HG03108 (cell line): ENCODE data around the gene AGL.
A peak's percentile ranks its signal among the peaks of the same experiment; 100 is the strongest.
"Not testable (repeated sequence)": the region's sequence is repeated elsewhere in the genome, so short reads cannot be mapped to it uniquely, and the experiment has no call there.

Source experiments
- ATAC-seq: cut with Tn5 transposase; IDR thresholded peaks from one replicate; pipeline ENCODE4 v1.9.1; 2021; ENCODE audit warnings: moderate library complexity; ENCODE audit not compliant: unreplicated experiment

Gene AGL

GRCh38 chr1:99849744-99850458 lies at the start of gene AGL:
AGL (plus strand) TSS chr1:99850361; CDS start chr1:99851043, 682 bp downstream.
- peak; percentile 99 for ATAC-seq

DNA sequence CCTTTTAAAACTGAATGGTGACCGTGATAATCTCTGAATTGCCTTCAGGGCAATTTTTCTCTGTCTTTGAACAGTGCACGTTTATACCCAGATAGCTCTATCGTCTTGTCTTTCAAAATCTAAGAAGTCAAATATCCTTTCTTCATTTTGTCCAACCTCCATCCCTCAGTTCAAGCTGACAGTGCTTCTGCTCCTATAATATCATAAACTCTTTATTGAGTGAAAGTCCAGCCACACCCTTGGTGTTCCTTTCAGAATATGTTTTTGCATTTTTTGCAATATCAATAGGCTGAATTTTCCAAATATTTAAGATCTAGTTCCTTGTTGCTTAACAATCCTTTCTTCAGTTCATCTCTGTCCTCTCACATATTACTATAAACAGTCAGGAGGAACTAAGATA lies 48.6 kb upstream of the AGL start:
- ATAC-seq: no peak

DNA sequence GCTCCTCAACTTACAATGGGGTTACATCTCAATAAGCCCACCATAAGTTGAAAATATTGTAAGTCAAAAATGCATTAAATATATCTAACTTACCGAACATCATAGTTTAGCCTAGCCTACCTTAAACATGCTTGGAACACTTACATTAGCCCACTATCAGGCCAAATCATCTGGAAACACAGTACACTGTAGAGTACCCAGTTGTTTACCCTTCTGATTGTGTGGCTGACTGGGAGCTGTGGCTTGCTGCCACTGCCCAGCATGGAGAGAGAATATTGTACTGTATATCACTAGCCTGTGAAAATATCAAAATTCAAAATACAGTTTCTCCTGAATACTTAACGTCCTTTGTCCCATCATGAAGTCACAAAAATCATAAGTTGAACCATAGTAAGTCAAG lies 43.3 kb upstream of the AGL start:
- ATAC-seq: no peak

DNA sequence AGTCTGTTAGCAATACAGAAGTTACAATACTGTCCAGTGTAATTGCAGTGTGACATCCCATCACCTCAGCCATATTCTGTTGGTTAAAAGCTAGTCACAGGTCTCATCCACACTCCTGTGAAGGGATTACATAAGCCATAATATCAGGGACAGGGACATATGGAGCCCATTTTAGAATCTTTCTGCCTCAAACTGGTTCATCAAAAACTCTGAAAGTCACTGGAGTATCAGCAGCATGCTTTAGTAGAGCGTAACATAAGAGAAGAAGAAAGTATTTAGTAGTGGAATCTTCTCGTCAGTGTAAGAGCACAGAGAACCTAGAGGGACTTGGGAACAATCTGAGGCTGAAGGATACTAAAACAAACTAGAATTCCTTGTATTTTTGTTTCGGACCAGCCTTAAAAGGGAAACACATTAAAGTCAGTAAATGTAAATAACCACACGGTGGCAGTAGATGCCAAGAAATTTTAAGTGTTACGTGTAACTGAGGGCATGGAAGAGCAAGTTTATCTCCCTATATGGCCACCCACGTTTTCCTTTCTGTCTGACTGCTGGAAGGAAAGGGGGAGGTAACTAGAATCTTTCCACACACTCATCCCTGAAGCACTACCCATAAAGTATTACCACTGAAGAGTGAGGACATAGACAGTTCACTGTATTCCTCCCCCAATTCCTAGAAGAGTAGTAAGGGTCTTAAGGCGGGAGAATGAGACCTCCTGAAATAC lies 41.6 kb upstream of the AGL start:
- peak; percentile 84 for ATAC-seq

DNA sequence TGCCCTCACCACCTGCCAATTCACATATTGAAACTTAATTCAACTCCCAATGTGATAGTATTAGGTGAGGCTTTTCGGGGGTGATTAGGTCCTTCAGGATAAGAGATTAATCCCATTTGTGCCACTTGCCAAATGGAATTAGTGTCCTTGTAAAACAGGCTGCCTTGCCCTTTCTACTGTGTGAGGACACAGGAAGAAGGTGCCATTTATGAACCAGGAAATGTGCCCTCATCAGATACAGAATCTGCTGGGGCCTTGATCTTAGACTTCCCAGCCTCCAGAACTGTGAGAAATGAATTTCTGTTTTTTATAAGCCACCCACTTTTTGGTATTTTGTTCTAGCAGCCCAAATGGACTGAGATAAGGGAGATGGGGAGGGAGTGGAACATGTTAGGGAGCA lies 39.1 kb upstream of the AGL start:
- ATAC-seq: no peak

DNA sequence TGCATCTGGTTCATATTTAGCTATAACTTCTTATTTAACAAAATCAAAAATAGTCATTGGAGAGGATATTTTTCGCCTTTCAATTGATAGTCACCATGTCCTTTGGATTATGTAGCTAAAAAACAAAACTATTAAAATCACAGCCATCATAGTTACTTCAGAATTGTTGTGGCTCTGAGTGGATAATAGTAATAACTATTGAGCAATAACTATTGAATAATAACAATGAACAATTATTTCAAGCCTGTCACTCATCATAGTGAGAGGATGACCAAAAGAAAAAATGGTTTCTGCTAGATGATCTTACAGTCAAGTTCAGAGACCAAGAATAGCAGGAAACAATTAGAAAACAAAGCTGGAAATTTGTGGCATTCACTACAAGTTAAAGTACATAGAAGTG lies 38.4 kb upstream of the AGL start:
- no peak for ATAC-seq

DNA sequence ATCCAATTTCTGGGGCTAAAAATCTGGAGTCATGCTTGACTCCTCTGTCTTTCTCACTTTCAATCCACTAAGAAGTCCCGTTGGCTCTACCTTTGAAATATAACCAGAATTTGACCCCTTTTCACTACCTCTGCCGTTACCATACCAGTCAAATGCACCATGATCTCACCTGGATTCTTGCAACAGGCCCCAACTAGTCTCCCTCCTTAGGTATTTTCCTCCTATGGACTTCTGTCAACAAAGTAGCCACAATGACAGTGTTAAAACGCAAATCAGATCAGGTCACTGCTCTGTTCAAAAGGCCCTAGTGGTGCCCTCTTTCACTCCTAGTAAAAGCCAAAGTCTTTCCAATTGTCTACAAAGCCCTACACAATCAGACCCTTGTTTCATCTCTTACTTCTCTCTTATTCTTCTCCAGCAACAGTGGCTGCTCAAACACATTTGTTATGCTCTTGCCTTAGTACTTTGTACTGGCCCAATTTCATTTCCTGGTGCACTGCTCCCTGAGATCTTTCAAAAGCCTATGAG lies 35.7 kb upstream of the AGL start:
- ATAC-seq: no peak

DNA sequence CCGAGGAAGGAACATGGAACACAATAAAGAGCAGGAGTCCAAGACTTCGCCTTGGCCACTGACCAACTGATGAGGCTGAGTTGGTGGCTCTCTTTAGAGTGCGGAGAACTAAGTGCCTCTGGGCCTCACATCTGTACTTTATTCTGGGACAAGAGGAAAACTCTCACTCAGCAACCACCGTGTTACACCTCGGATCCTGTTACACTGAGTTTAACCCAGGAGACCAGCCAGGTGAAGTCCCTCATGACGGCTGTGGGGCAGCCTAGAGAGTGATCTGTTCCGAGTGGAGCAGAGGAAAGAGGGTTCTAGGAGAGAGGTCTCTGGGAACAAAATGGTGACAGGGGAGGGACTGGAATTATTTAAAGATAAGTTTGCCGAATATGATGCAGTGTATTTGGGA lies 33.5 kb upstream of the AGL start:
- no peak for ATAC-seq

DNA sequence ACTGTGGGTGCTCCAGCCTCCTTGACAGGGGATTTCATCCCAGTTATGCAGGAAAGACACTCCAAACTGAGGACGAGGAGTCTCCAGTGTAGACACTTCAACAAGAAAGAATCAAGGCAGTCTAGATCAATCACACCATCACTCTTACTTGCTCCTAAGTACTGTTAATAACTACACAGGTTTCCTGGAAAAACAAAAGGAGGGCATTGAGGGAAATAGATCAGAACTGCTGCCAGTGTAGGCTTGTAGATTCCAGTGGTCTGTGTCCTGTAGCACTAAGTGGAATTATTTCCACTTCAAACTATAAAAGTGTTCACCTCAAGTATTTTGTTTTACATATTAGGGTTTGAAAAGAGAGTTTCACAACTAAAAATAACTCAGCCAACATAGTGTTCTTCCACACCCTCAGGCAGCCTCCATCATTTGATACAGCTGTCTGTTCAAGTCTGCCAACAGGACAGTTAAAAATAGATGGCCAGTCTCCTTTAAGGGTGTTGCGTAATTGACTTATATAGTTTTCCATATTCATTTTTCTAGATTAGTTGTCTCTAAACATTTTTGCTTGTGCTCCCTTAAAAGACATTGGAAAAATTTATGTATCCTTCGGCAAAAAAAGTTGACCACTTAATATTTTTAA lies 32.0 kb upstream of the AGL start:
- no peak for ATAC-seq

- peak; percentile 89 for ATAC-seq
Observed at GRCh38 chr1:99820546-99820945, 29.6 kb upstream of the AGL start.

DNA sequence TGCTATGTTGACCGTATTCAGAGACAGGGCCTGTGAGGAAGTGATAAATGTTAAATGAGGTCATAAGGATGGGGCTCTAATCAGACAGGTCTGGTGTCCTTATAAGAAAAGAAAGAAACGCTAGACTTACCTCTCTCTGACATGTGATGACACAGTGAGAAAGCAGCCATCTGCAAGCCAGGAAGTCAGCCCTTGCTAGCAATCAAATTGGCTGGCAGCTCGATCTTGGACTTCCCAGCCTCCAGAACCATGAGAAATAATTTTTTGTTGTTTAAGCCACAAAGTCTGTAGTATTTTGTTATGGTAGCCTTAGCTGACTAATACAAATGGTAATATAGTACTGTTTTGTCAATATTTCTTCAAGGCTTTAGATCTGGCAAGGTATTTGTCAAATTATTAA lies 25.1 kb upstream of the AGL start:
- ATAC-seq: no peak

DNA sequence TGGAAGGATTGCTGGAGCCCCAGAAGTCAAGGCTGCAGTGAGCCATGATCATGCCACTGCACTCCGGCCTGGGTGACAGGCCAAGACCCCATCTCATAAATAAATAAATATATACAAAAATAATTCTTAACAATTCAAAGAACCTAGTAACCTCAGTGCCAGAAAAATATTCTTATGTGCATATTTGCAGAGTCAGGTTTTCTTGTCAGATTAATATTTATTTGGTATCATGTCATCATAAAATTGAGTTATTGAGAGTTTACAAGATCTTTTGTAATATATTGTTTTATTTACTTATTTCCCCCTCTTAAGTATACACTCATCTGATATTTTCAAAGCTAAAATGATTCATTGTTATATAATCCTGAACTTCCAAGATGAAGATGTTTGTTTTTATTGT lies 24.5 kb upstream of the AGL start:
- no peak for ATAC-seq

DNA sequence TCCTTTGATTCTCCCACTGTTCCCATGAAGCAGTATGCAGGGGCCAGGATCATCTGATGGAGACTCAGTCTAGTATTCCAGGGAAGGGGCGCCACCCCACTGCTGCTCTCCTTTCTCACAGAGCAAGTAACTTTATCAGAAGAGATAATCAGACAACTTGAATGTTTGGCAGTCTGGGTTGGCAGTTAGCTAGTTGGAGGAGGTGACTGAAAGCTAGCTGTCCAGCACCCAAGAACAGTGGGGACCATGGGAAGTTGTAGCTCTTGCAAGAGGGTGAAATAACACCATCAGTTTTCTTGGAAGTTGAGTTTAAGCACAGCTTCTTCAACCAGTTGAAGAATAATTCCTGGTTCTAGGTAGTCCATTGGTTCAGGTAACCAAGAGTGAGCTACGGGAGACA lies 22.2 kb upstream of the AGL start:
- no peak for ATAC-seq

GRCh38 chr1:99829269-99829668 lies 20.9 kb upstream of the AGL start:
- no peak for ATAC-seq

- ATAC-seq: not testable (repeated sequence)
Observed at GRCh38 chr1:99833911-99834310, 16.2 kb upstream of the AGL start.

DNA sequence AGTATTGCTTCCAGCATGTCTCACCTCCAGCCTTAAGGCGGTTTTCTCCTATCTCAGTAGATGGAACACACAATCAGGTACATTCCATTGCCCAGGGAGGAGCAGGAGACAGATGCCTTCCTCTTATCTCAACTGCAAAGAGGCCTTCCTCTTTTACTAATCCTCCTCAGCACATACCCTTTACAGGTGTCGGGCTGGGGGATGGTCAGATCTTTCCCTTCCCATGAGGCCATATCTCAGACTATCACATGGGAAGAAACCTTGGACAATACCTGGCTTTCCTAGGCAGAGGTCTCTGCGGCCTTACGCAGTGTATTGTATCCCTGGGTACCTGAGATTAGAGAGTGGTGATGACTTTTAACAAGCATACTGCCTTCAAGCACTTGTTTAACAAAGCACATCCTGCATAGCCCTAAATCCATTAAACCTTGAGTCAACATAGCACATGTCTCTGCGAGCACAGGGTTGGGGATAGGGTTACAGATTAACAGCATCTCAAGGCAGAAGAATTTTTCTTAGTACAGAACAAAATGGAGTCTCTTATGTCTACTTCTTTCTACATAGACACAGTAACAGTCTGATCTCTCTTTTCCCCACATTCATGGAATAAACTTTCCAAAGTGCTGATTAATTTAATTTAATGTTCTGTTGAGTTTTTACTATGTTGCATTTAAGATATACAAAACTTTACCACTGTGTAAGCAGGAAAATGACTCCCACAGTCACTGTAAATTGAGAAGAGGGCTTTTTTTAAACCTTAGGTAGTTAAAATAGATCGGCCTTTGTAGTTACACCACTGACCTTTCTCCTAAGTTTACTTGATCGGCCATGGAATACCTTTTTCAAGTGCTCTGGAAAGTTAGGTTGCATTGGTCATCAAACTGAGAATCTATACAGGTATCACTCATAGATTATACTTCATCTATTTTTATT lies 13.7 kb upstream of the AGL start:
- ATAC-seq: not testable (repeated sequence)

DNA sequence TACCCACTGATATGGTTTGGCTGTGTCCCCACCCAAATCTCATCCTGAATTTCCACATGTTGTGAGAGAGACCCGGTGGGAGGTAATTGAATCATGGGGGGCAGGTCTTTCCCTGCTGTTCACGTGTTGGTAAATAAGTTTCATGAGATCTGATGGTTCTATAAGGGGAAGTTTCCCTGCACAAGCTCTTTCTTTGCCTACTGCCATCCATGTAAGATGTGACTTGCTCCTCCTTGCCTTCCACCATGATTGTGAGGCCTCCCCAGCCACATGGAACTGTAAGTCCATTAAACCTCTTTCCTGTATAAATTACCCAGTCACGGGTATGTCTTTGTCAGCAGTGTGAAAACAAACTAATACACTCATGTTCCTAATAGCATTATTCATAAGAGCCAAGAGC lies 9.8 kb upstream of the AGL start:
- ATAC-seq: not testable (repeated sequence)

DNA sequence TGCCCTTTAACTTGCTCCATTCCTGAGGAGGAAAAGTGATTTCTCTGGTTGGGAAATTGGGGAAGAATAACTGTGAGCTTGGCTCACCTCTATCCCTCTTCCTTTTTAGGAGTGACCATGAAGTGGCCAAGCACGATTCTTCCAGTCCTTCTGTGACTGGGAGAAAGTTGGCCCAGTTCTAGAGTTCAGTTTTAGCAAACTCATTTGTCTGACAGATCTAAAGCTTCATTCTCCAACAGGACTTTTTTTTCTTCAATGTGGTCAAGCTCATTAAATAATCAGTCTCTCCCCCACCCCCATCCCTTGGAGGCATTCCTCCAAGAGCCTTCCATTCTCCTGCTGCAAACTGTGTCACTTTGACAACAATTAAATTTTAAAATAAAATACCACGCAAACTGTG lies 6.4 kb upstream of the AGL start:
- ATAC-seq: no peak

GRCh38 chr1:99845201-99845600 lies 5.0 kb upstream of the AGL start:
- ATAC-seq: not testable (repeated sequence)

GRCh38 chr1:99849413-99849743 lies 783 bp upstream of the AGL start:
- no peak for ATAC-seq
